Astrocyte of the spinal cord (primary cell): ENCODE data around the gene PTPRN2.

Experiments used
- DNase-seq: peaks from one replicate; pipeline ENCODE4 v3.0.0; 2011; ENCODE audit warnings: low read depth, low spot score
- H3K4me3 ChIP-seq: 2 replicates; pipeline ENCODE4 v1.5.1; 2011; ENCODE audit warnings: low read depth, mild to moderate bottlenecking, low read length, moderate library complexity
- in situ Hi-C: cut with HindIII; loops from 2 replicates; pipeline ENCODE4 v1.10.0; 2017; ENCODE audit warnings: low sequenced_read_pairs
- TF ChIP-seq, protein P1 (sequence below): IDR thresholded peaks from 2 replicates; pipeline ENCODE4 v1.5.1; 2012; ENCODE audit warnings: low read depth, mild to moderate bottlenecking, low read length, inconsistent platforms

The PTPRN2 gene

DNA sequence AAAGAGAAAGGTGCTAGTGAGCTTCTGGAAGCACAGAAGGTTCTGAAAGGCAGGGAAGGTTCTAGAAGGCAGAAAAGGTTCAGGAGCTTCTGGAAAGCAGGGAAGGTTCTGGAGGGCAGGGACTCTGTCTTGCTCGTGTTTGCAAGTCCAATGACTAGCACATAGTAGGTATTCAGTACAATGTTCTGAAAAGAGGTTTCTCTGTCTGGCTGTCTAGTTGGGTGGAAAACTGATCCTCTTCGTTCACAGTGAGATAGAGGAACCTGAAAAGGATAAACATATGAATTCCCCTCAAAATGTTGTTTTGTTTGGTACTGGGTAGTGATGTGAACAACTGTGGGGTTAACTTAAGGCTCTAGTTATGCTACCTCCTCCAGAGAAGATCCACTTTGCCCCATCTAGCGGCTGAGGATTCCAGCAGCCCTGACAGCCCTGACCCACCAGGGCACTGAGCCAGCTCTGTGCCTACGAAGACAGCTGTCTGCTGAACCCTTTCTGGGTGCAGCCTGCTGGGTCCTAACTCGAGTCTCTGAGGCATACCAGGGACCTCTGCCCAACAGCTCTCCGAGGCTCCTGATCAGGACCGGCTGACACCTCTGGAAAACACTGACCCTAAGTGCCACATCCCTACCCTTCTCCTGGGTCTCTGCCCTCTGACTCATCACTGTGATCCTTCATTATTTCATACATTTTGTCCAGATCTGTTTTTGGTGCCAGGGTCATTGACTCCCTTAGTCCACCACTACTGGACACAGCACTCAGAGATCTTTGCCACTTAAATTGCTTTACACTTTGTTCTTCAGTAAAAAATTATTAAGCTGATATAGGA is 15.4 kb downstream of the PTPRN2 start:
- DNase-seq: no peak
- H3K4me3 ChIP-seq: no peak overlapping the region
- in situ Hi-C loops: no loop called here
- TF ChIP-seq, protein P1, sequence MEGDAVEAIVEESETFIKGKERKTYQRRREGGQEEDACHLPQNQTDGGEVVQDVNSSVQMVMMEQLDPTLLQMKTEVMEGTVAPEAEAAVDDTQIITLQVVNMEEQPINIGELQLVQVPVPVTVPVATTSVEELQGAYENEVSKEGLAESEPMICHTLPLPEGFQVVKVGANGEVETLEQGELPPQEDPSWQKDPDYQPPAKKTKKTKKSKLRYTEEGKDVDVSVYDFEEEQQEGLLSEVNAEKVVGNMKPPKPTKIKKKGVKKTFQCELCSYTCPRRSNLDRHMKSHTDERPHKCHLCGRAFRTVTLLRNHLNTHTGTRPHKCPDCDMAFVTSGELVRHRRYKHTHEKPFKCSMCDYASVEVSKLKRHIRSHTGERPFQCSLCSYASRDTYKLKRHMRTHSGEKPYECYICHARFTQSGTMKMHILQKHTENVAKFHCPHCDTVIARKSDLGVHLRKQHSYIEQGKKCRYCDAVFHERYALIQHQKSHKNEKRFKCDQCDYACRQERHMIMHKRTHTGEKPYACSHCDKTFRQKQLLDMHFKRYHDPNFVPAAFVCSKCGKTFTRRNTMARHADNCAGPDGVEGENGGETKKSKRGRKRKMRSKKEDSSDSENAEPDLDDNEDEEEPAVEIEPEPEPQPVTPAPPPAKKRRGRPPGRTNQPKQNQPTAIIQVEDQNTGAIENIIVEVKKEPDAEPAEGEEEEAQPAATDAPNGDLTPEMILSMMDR: no peak

DNA sequence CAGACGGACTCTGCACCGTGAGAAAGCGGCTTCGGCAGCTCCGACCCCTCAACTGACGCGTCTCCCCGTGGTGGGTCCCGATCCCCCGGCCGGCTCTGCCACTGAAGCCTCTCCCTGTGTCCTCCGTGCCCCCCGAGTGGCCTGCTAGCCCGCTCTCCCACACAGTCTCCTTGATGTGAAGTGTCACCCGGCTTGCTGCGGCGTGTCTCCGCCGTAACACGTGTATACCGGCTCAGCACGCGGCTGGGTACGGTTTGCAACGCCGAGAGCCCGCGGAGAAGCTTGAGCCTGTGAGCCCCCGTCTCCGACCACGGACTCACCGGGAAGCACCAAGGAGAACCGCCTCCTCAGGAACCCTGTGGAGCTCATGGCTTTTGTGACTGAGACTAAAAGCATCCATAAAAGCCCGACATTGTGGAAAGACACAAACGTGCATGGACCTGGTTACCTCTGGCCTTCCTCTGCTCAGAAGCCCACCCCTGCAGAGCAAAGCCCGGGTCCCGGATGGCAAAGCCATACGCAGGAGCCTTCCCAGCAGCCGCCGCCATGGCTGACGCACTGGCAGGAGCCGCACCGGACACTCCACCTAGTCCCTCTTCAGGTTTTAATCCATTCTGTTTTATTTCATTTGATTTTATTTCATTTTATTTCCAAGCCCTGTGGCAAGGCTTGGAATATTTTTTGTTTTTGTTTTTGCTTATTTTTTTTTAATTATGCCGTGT is 17.0 kb downstream of the PTPRN2 start:
- no peak overlapping the region for H3K4me3 ChIP-seq
- DNase-seq: no peak
- TF ChIP-seq, protein P1: no peak
- in situ Hi-C loops: no loop called here

DNA sequence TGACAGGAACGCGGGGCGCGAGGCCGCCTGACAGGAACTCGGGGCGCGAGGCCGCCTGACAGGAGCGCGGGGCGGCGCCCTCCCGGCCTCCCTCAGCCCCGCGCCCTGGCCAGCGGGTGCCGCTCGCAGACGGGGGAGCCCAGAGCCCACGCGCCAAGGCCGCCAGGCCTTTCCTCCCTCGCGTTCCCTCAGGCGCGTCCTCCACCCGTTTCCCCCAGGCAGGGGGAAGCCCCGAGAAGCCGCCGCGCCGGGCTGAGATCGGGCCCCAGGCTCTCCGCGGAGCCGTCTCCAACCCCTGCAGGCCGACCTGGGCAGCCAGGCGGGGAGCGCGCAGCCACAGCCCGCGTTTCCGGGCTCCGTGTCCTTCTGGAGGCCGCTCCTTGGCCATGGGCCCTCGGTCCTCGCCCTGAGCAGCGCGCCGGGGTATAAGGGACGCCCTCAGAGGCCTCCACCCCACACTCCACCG is 17.7 kb downstream of the PTPRN2 start:
- in situ Hi-C loops: no loop called here
- no peak for DNase-seq
- H3K4me3 ChIP-seq: no peak overlapping the region
- TF ChIP-seq, protein P1: no peak

DNA sequence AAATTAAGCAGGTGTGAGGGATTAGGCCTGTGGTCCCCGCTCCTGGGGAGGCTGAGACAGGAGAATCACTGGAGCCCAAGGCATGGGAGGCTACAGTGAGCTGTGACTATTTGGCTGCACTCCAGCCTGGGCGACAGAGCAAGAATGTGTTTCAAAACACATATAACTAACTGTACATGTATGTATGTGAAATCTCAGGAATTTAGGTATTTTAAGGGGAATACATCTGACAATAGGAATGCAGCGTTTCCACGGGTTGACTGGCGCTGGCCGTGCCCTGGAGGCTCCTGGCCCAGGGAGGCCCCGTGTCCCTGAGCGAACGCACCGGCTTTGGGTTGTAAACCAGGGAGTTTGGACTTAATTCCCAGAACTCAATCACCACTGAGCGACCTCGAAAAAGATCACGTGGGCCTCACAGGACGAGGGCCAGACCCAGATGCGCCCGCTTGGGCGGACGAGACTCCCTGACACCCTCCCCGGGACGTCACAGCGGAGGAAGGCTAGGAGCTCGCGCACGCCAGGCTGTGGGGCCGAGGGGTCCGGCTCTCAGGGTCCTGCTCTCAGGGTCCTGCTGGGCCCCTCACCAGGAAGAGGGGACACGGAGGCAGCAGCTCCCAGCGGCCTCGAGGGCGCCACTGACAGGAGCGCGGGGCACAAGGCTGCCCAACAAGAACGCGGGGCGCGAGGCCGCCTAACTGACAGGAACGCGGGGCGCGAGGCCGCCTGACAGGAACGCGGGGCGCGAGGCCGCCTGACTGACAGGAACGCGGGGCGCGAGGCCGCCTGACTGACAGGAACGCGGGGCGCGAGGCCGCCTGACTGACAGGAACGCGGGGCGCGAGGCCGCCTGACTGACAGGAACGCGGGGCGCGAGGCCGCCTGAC is 18.4 kb downstream of the PTPRN2 start:
- no peak overlapping the region for H3K4me3 ChIP-seq
- TF ChIP-seq, protein P1: no peak
- no peak for DNase-seq
- in situ Hi-C loops: no loop called here

DNA sequence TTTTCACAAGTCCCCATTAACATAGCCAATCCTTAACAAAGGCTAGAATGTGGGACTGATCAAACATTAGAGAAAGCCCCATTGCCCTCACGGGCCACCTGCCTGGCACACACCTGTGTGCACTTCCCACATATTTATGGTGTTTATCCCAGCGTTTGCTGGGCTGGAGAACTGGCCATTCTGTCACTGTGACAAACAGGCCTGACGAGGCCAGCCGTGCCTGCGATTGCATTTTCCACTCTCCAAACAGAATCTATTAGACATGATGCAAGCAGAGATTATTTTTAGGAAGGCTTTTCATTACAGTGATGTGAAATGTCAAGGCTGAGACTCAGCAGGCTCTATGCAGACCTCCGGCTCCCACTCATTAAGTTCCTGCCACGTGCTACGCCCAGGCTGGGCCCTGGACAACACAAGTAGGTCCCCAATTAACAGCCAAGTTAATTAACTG is 20.4 kb downstream of the PTPRN2 start:
- H3K4me3 ChIP-seq: no peak overlapping the region
- no peak for DNase-seq
- in situ Hi-C loops: no loop called here
- TF ChIP-seq, protein P1: no peak

DNA sequence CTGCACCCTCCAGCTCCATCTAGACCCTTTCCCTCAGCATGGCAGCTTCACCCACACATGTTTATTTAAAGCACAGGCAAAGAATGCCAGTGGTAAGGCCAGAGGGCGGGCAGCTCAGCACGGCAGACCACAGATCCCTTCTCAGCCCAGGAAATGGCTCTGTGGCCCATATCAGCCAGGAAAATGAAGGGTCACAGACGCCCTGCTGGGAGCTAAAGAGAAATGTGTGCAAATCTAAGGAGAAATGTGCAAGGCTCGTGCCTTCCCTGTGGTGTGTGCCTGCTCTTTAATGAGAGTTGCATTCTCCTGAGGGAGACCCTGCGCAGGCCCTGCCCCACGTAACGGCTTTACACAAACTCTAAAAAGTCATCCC is 23.0 kb downstream of the PTPRN2 start:
- H3K4me3 ChIP-seq: no peak overlapping the region
- DNase-seq: no peak
- in situ Hi-C loops: no loop called here
- TF ChIP-seq, protein P1: no peak
